ENCODE results near the gene ZBTB47.

The ZBTB47 gene

GRCh38 chr3:42681361-42682038 lies 28.0 kb downstream of the ZBTB47 start:
- DNase-seq (ENCODE audit: low spot score) = no peak
- in situ Hi-C loops (cut with MboI; ENCODE audit: low pct_unique_long_range_greater_than_20kb, low sequenced_read_pairs, unreplicated experiment) = no loop called here
- TF ChIP-seq, protein P1, sequence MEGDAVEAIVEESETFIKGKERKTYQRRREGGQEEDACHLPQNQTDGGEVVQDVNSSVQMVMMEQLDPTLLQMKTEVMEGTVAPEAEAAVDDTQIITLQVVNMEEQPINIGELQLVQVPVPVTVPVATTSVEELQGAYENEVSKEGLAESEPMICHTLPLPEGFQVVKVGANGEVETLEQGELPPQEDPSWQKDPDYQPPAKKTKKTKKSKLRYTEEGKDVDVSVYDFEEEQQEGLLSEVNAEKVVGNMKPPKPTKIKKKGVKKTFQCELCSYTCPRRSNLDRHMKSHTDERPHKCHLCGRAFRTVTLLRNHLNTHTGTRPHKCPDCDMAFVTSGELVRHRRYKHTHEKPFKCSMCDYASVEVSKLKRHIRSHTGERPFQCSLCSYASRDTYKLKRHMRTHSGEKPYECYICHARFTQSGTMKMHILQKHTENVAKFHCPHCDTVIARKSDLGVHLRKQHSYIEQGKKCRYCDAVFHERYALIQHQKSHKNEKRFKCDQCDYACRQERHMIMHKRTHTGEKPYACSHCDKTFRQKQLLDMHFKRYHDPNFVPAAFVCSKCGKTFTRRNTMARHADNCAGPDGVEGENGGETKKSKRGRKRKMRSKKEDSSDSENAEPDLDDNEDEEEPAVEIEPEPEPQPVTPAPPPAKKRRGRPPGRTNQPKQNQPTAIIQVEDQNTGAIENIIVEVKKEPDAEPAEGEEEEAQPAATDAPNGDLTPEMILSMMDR (IDR thresholded peaks at IDR 0.05; ENCODE audit: extremely low read depth, insufficient read depth, missing control alignments) = no peak

DNA sequence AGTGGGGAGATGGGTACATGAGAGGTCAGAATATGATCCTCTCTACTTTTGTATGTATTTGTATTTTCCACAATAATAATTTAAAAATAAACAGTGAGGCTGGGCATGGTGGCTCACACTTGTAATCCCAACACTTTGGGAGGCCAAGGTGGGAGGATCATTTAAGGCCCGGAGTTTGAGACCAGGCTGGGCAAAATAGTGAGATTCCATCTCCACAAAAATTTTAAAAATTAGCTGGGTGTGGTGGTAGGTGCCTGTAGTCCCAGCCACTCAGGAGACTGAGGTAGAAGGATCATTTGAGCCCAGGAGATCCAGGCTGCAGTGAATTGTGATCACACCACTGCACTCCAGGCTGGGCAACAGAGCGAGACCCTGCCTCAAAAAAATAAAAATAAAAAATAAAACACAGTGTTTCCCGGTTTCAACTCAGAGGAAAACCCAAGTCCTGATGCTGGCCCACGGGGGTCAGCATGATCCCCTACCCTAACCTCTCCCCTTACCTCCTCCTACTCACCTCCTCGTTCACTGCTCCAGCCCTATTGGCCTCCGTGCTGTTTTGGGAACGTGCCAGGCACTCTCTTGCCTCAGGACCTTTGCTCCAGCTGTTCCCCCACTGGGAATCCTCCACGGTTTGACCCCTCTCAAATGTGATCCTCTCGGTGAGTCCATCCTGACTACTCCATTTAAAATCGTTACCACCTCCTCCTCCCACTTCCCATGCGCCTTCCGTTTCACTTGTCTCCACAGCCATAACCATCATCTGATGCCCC lies 29.0 kb downstream of the ZBTB47 start:
- in situ Hi-C loops (cut with MboI; ENCODE audit: low pct_unique_long_range_greater_than_20kb, low sequenced_read_pairs, unreplicated experiment) = no loop called here
- no peak for DNase-seq (ENCODE audit: low spot score)
- TF ChIP-seq, protein P1 (IDR thresholded peaks at IDR 0.05; ENCODE audit: extremely low read depth, insufficient read depth, missing control alignments) = no peak

GRCh38 chr3:42683875-42684598 lies 30.5 kb downstream of the ZBTB47 start:
- TF ChIP-seq, protein P1 (IDR thresholded peaks at IDR 0.05; ENCODE audit: extremely low read depth, insufficient read depth, missing control alignments) = no peak
- in situ Hi-C loops (cut with MboI; ENCODE audit: low pct_unique_long_range_greater_than_20kb, low sequenced_read_pairs, unreplicated experiment) = no loop called here
- no peak for DNase-seq (ENCODE audit: low spot score)

GRCh38 chr3:42684632-42685362 lies 31.3 kb downstream of the ZBTB47 start:
- in situ Hi-C loops (cut with MboI; ENCODE audit: low pct_unique_long_range_greater_than_20kb, low sequenced_read_pairs, unreplicated experiment) = no loop called here
- TF ChIP-seq, protein P1 (IDR thresholded peaks at IDR 0.05; ENCODE audit: extremely low read depth, insufficient read depth, missing control alignments) = no peak
- peak; percentile 30 for DNase-seq (ENCODE audit: low spot score)

DNA sequence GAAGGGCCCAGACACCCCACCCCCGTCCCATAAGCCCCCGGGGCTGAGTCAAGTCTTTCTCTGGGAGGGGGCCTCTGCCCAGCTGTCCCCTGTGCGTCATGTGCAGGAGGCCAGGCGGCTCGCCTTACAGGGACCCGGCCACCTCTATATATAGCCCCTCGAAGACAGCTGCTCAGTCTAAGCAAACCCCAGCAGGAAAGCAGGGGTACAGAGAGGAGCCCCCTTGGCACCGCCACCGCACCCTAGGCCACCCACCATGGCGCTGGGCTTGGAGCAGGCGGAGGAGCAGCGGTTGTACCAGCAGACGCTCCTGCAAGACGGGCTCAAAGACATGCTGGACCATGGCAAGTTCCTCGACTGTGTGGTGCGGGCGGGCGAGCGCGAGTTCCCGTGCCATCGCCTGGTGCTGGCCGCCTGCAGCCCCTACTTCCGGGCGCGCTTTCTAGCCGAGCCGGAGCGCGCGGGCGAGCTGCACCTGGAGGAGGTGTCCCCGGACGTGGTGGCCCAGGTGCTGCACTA lies 31.9 kb downstream of the ZBTB47 start, which contains the start of gene KLHL40:
TSS of gene KLHL40 (plus strand) at position 175 of the 519 bp plus-strand sequence. CDS start at position 257, 82 bp downstream.
- in situ Hi-C loops (cut with MboI; ENCODE audit: low pct_unique_long_range_greater_than_20kb, low sequenced_read_pairs, unreplicated experiment) = no loop called here
- TF ChIP-seq, protein P1 (IDR thresholded peaks at IDR 0.05; ENCODE audit: extremely low read depth, insufficient read depth, missing control alignments) = no peak

More for the DNA sequence above, 31.9 kb downstream of the ZBTB47 start, which contains the start of gene KLHL40:
- peak; percentile 26 for DNase-seq (ENCODE audit: low spot score)

All from GM13977 (cell line).